ENCODE data around the gene DSPP. TPM values are rescaled to one million over a fixed set of nuclear protein-coding genes. Genes with fewer than 3 reads are reported as not detected.

The DSPP gene
- total and polyA plus RNA-seq, 2 of the 4 experiments (the other 2 are of a cell fraction): not detected

- Histone ChIP-seq H2BK15ac (ENCODE audit: low read depth, low read length) (no peak overlapping the region), H3K9me3 (ENCODE audit: control insufficient read depth, insufficient read depth, low read length) (no peaks in the 10 kb centered on the region), H2BK5ac (ENCODE audit: low read depth, low read length, poor library complexity, severe bottlenecking) (no peak overlapping the region), H3K4me3 (ENCODE audit: insufficient read depth, low read depth, low read length) (no peak overlapping the region), H3K14ac (replicated peaks; ENCODE audit: low read depth, low read length) (no peak overlapping the region), H4K91ac (ENCODE audit: insufficient read depth, low read depth, low read length) (no peak overlapping the region), H4K8ac (ENCODE audit: low read depth in 2 of 2, low read length in 2 of 2) (no peak overlapping the region), H3K36me3 (ENCODE audit: control insufficient read depth, insufficient read depth, low read length) (no peaks in the 10 kb centered on the region), H3K27me3 (ENCODE audit: control insufficient read depth, insufficient read depth, low read length) (no peaks in the 10 kb centered on the region), H3K9ac (ENCODE audit: low read depth, low read length) (no peak overlapping the region), H2AK5ac (ENCODE audit: low read depth, low read length) (no peak overlapping the region), H3K23ac (ENCODE audit: low read depth, low read length) (no peak overlapping the region), H3K18ac (ENCODE audit: low read depth, low read length) (no peak overlapping the region), H3K4ac (ENCODE audit: low read depth, low read length) (no peak overlapping the region), H3K4me1 (ENCODE audit: control insufficient read depth, insufficient read depth, low read length) (no peaks in the 10 kb centered on the region), H2BK120ac (ENCODE audit: low read depth, low read length) (no peak overlapping the region), H2AK9ac (replicated peaks; ENCODE audit: low read depth, low read length, poor library complexity) (no peak overlapping the region), H3K9me1 (ENCODE audit: insufficient read depth, low read length) (no peaks in the 10 kb centered on the region), H3K4me2 (ENCODE audit: low read depth, low read length) (no peak overlapping the region), H2AFZ (replicated peaks; ENCODE audit: low read length, poor library complexity) (no peak overlapping the region), H3K79me1 (ENCODE audit: low read depth in 1 of 2, low read length in 2 of 2) (no peaks in the 10 kb centered on the region), H4K20me1 (ENCODE audit: insufficient read depth, low read length) (no peaks in the 10 kb centered on the region), H3K56ac (ENCODE audit: extremely low read depth, insufficient read depth, low read length) (no peak overlapping the region), H4K5ac (ENCODE audit: low read depth, low read length) (no peak overlapping the region), H2BK20ac (ENCODE audit: low read depth, low read length) (no peak overlapping the region), H3K27ac (ENCODE audit: insufficient read depth, low read length) (no peak overlapping the region)
- no peak for DNase-seq
- POLR2A ChIA-PET (ENCODE audit: unreplicated experiment): no interaction called here
- dilution Hi-C loops (cut with HindIII; ENCODE audit: low sequenced_read_pairs, unreplicated experiment) (no loop called here), in situ Hi-C loops (cut with MboI; ENCODE audit: low sequenced_read_pairs) (no loop called here), intact Hi-C loops (cut with micrococcal nuclease) (no loop called here)
- TF ChIP-seq MAFK (IDR thresholded peaks at IDR 0.05; ENCODE audit: low read depth, low read length) (no peak), ELK1 (IDR thresholded peaks at IDR 0.05; ENCODE audit: borderline replicate concordance, low read depth, low read length) (no peak), FOS (IDR thresholded peaks at IDR 0.05; ENCODE audit: low read depth, low read length) (no peak), BHLHE40 (IDR thresholded peaks at IDR 0.05; ENCODE audit: low read depth, low read length) (no peak), RFX5 (IDR thresholded peaks at IDR 0.05; ENCODE audit: low read depth, low read length) (no peak), CHD1 (IDR thresholded peaks at IDR 0.05; ENCODE audit: low read depth, low read length) (no peak), CEBPB (IDR thresholded peaks at IDR 0.05; ENCODE audit: low read depth, low read length) (no peak), NFE2L2 (IDR thresholded peaks at IDR 0.05; ENCODE audit: low read depth, low read length) (no peak), USF2 (IDR thresholded peaks at IDR 0.05; ENCODE audit: low read depth, low read length) (no peak), POLR2A (IDR thresholded peaks at IDR 0.05; ENCODE audit: low read depth, low read length) (no peak), RCOR1 (IDR thresholded peaks at IDR 0.05; ENCODE audit: insufficient replicate concordance, low read length) (no peak), SMC3 (IDR thresholded peaks at IDR 0.05; ENCODE audit: low read depth, low read length) (no peak), CTCF (conservative IDR thresholded peaks at IDR 0.05; ENCODE audit: low read depth, low read length) (no peak), MAZ (IDR thresholded peaks at IDR 0.05; ENCODE audit: borderline replicate concordance, low read depth, low read length) (no peak), RAD21 (IDR thresholded peaks at IDR 0.05; ENCODE audit: low read length) (no peak), MXI1 (IDR thresholded peaks at IDR 0.05; ENCODE audit: borderline replicate concordance, low read depth, low read length) (no peak)
- ATAC-seq (ENCODE audit: low read depth): no peak
- no TSS peak for BruUV-seq (replicated peaks)
- no CpG with 5 or more reads among the region's 3 CpGs for WGBS, 2 experiments (ENCODE audit: extremely low coverage in 2 of 2, insufficient read length in 1 of 2)
- CTCF ChIA-PET: interaction anchor here (0.7 kb wide), 1 partner anchor 20 kb away, joined by 3 read pairs; no protein-coding TSS in a partner anchor
These were observed 28.3 kb upstream of the DSPP start for GRCh38 chr4:87580057-87580456.
